Tibial artery (tissue), 4 donors: ENCODE results near the gene LACTBL1.

Experiments
- DNase-seq, 2 donors: peaks; one replicate each; pipeline ENCODE4 v3.0.0-alpha.2; 2019
- H3K27ac ChIP-seq, 2 donors: fragments of 200-600 bp; sonication (generic) in 1 of 2; 1 replicate in 1 of 2; 2 replicates in 1 of 2; pipeline ENCODE4 v1.5.1; 2018 to 2019; ENCODE audit warnings: mild to moderate bottlenecking in 1 of 2
- H3K27me3 ChIP-seq, 2 donors: fragments of 200-600 bp; sonication (generic) in 1 of 2; one replicate each; pipeline versions ENCODE4 v1.5.1 to v1.6.0; 2016 to 2019
- H3K36me3 ChIP-seq, 3 donors: fragments of 200-600 bp; sonication (generic) in 2 of 3; one replicate each; pipeline ENCODE4 v1.5.1; 2016 to 2019; ENCODE audit warnings: mild to moderate bottlenecking in 2 of 3
- H3K4me1 ChIP-seq, 4 donors: fragments of 200-600 bp; sonication (generic) in 2 of 4; 1 replicate in 3 of 4; 2 replicates in 1 of 4; pipeline ENCODE4 v1.5.1; 2016 to 2019
- H3K4me3 ChIP-seq, 2 donors: fragments of 200-600 bp; sonication (generic) in 1 of 2; 1 replicate in 1 of 2; 2 replicates in 1 of 2; pipeline ENCODE4 v1.5.1; 2018 to 2019; ENCODE audit warnings: mild to moderate bottlenecking in 2 of 2
- H3K9me3 ChIP-seq, 3 donors: fragments of 200-600 bp; sonication (generic) in 1 of 3; one replicate each; pipeline ENCODE4 v1.5.1; 2016 to 2019
- CTCF ChIP-seq, 2 experiments: fragments of 200-600 bp in 1 of 2; fragments of 450-650 bp in 1 of 2; IDR thresholded peaks; one replicate each; pipeline ENCODE4 v1.5.1; 2017 to 2019; ENCODE audit warnings: antibody characterized with exemption in 2 of 2, mild to moderate bottlenecking in 1 of 2, moderate library complexity in 1 of 2
- intact Hi-C: fragments of 100-400 bp; cut with DNase I; formaldehyde crosslinking; loops from one replicate; pipeline ENCODE4 v1.15.0; 2023; ENCODE audit warnings: low total_unique reads

The LACTBL1 gene

GRCh38 chr1:22969304-22969709 lies 3.4 kb downstream of the LACTBL1 start:
- Histone ChIP-seq H3K27me3 (peaks cover 0 to 75% of the 10 kb centered on the region in 2 donors), H3K4me3 (no peak overlapping the region), H3K36me3 (no peaks in the 10 kb centered on the region), H3K27ac (no peak overlapping the region), H3K4me1 (no peaks in the 10 kb centered on the region), H3K9me3 (peaks cover 0 to 14% (median 13%) of the 10 kb centered on the region in 3 donors)
- intact Hi-C loops, result no loop called here
- DNase-seq, result no peak
- TF ChIP-seq CTCF (IDR thresholded peaks at IDR 0.05), result no peak

GRCh38 chr1:22967833-22968232 lies 4.8 kb downstream of the LACTBL1 start:
- no peaks in the 10 kb centered on the region for H3K36me3 ChIP-seq
- H3K9me3 ChIP-seq, result peaks cover 0 to 14% (median 13%) of the 10 kb centered on the region in 3 donors
- intact Hi-C loops, result no loop called here
- TF ChIP-seq CTCF (IDR thresholded peaks at IDR 0.05), result no peak
- peaks cover 0 to 75% of the 10 kb centered on the region in 2 donors for H3K27me3 ChIP-seq
- no peaks in the 10 kb centered on the region for H3K4me1 ChIP-seq
- no peak overlapping the region for H3K27ac ChIP-seq
- H3K4me3 ChIP-seq, result no peak overlapping the region
- no peak for DNase-seq

GRCh38 chr1:22966309-22966708 lies 6.4 kb downstream of the LACTBL1 start:
- no peak for TF ChIP-seq CTCF (IDR thresholded peaks at IDR 0.05)
- no peaks in the 10 kb centered on the region for H3K4me1 ChIP-seq
- intact Hi-C loops, result no loop called here
- H3K4me3 ChIP-seq, result no peak overlapping the region
- peaks cover 0 to 14% (median 13%) of the 10 kb centered on the region in 3 donors for H3K9me3 ChIP-seq
- H3K36me3 ChIP-seq, result no peaks in the 10 kb centered on the region
- DNase-seq, result no peak
- H3K27ac ChIP-seq, result no peak overlapping the region
- peaks cover 0 to 59% of the 10 kb centered on the region in 2 donors for H3K27me3 ChIP-seq

GRCh38 chr1:22963044-22963677 lies 9.5 kb downstream of the LACTBL1 start:
- Histone ChIP-seq H3K27ac (no peak overlapping the region), H3K36me3 (no peaks in the 10 kb centered on the region), H3K4me3 (no peak overlapping the region), H3K27me3 (peaks cover 0 to 46% of the 10 kb centered on the region in 2 donors), H3K4me1 (no peaks in the 10 kb centered on the region), H3K9me3 (peaks cover 0 to 14% (median 13%) of the 10 kb centered on the region in 3 donors)
- intact Hi-C loops, result no loop called here
- no peak for TF ChIP-seq CTCF (IDR thresholded peaks at IDR 0.05)
- no peak for DNase-seq

GRCh38 chr1:22962558-22962957 lies 10.1 kb downstream of the LACTBL1 start:
- Histone ChIP-seq H3K4me3 (no peak overlapping the region), H3K9me3 (peaks cover 0 to 14% (median 13%) of the 10 kb centered on the region in 3 donors), H3K4me1 (no peaks in the 10 kb centered on the region), H3K36me3 (no peaks in the 10 kb centered on the region), H3K27ac (no peak overlapping the region), H3K27me3 (peaks cover 0 to 42% of the 10 kb centered on the region in 2 donors)
- no peak for TF ChIP-seq CTCF (IDR thresholded peaks at IDR 0.05)
- DNase-seq, result no peak
- intact Hi-C loops, result no loop called here
